ENCODE measurements around the gene TJAP1.

Gene TJAP1, protein sequence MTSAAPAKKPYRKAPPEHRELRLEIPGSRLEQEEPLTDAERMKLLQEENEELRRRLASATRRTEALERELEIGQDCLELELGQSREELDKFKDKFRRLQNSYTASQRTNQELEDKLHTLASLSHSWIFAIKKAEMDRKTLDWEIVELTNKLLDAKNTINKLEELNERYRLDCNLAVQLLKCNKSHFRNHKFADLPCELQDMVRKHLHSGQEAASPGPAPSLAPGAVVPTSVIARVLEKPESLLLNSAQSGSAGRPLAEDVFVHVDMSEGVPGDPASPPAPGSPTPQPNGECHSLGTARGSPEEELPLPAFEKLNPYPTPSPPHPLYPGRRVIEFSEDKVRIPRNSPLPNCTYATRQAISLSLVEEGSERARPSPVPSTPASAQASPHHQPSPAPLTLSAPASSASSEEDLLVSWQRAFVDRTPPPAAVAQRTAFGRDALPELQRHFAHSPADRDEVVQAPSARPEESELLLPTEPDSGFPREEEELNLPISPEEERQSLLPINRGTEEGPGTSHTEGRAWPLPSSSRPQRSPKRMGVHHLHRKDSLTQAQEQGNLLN

DNA sequence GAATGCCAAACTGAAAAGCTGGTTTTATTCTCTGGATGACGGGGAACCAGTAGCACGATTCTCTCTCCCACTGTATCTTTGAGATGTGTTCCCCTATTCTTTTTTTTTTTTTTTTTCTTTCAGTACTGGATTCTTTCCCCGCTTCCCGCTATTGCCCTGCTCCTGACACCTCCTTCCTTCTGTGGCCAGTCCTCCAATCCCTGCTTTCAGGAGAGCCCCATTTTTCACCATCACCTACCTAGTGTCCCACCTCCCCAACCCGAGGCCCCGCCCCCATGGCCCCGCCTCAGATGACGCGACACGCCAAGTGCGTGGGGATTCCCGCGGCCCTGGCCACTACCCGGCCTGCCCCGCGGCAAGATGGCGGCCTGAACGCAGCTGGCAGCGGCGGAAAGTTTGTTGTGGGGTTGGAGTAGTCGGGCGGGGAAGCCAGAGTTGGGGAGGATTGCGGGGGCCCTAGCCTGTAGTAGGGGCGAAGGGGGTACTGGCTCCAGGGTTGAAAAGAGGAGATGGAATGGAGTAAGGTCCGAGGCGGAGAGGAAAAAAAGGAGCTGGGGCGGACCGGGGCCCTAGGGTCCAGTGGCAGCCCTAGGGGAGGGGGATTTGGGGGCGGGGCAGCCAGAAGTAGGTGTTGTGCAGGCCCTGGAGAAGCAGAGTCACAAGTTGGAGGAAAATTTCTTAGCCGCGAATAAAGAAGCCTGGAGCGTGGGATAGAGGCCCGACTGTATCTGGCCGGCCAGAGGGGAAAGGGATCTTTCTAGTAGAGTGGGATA, at the start of gene TJAP1:
TSS of gene TJAP1 (plus strand) at position 336 of the 773 bp plus-strand sequence. CDS start 21,432 bp downstream, outside the sequence.
- DNase-seq (ENCODE audit: low spot score) = peak; percentile 86

DNA sequence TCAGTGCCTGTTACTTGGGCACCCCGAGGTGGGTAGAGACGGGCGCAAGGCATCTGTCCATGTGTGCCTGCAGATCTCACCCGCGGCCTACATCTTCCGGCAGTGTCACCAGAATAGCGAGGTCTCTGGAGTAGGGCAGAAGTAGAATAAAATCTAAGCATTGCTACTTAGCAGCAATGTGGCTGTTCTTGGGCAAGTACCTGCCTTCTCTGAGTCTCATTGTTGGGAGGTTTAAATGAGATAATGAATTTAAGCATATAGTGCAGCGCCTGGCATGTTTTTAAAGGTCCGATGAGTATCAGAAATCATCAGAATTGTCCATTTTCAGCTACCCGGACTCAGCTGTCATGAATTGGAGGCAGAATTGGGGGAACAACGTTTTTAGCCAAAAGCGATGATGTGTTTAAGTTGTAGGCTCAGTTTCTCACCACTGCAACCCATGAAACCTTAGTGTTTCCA, 49.2 kb upstream of the TJAP1 start:
- no peak for DNase-seq (ENCODE audit: low spot score)

DNA sequence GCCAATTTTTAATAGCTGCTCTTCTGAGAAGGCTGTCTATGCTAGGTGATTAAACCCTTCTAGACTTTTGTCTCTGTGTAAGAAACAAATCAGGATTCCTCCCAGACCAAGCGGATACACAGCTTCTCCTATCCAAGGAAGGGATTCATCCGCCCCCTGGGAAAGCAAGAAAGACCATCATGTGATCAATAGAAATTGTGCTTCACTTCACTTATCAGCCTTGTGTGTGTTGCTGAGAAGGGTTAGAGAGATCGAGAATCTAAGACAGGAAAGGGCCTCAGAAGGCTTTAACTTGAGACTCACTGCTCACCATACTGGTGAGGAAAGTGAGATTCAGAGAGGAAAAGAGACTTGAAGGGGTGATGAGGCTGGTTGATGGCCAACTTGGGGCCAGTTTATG, 48.5 kb upstream of the TJAP1 start:
- no peak for DNase-seq (ENCODE audit: low spot score)

DNA sequence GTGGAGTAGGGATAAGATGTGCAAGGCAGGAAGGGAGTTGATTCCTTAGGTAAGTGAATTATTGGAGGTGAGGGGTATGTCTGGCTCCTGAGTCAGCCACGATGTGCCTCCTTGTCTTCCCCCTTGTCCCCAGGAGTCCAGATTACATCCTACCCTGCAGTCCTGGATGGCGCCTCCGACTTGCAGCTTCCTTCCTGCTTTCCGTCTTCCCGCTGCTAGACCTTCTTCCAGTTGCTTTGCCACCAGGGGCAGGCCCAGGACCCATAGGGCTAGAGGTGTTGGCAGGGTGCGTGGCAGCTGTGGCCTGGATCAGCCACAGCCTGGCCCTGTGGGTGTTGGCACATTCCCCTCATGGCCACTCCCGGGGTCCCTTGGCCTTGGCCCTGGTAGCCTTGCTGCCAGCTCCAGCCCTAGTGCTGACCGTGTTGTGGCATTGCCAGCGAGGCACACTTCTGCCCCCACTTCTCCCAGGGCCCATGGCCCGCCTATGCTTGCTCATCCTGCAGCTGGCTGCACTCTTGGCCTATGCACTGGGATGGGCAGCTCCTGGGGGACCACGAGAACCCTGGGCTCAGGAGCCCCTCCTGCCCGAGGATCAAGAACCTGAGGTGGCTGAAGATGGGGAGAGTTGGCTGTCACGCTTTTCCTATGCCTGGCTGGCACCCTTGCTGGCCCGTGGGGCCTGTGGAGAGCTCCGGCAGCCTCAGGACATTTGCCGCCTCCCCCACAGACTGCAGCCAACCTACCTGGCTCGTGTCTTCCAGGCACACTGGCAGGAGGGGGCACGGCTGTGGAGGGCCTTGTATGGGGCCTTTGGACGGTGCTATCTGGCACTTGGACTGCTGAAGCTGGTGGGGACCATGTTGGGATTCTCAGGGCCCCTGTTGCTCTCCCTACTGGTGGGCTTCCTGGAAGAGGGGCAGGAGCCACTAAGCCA, 45.1 kb upstream of the TJAP1 start:
- no peak for DNase-seq (ENCODE audit: low spot score)

DNA sequence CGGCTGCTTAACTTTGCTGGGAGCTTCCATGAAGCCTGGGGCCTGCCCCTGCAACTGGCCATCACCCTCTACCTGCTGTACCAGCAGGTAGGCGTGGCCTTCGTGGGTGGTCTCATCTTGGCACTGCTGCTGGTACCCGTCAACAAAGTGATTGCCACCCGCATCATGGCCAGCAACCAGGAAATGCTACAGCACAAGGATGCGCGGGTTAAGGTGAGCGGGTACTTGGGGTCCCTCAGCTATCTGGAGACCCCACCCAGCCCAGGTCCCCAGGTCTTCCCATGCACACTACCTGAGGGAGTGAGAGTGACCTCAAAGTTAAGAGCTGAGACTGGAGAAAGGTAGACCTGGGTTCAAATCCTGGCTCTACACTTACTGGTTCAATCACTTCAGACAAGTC, 44.2 kb upstream of the TJAP1 start:
- DNase-seq (ENCODE audit: low spot score) = no peak

DNA sequence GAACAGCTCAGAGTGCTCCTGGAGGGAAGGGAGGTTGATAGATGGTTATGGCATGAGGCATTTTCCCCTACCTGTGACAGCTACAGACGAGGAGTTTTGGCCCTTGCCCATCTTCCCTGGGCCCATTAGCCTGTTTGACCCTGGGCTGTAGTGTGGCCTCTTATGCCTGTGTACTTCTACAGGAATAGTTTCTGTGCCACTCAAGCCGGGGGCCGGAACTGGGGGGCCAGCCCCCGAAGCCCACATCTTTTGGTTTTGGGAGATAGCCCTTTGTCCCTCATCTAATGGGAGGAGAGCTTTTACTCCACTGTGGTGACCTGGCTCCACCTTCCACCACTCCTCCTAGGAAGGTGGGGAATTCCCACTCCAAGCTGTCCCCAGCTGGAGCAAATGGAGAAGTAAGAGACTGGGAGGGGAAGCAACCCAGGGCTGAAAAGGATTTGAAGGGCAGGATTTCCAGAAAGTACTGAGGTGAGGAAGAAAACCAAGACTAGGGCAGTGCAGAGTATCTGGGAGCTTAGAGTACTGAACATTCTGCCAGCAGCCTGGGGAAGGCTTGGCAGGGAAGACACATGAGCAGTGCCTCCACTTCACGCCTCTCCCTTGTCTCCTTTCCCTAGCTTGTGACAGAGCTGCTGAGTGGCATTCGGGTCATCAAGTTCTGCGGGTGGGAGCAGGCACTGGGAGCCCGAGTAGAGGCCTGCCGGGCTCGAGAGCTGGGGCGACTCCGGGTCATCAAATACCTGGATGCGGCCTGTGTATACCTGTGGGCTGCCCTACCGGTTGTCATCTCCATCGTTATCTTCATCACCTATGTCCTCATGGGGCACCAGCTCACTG, 43.1 kb upstream of the TJAP1 start:
- peak; percentile 33 for DNase-seq (ENCODE audit: low spot score)

DNA sequence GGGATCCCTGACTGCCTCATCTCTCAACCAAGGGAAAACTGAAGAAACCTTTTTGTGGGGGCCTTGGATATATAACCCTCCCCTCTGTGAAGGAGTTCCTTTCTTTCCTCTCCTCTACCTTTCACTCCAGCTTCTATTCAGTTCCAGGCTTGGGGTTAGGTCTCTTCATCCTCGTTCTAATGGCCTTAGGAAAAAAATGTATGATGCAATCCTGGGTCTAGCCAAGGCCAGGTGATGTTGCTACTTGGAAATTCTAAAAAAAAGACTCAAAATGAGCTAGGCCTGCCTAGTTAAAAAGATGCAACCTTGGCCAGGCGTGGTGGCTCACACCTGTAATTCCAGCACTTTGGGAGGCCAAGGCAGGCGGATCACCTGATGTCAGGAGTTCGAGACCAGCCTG, 42.4 kb upstream of the TJAP1 start:
- DNase-seq (ENCODE audit: low spot score) = no peak

DNA sequence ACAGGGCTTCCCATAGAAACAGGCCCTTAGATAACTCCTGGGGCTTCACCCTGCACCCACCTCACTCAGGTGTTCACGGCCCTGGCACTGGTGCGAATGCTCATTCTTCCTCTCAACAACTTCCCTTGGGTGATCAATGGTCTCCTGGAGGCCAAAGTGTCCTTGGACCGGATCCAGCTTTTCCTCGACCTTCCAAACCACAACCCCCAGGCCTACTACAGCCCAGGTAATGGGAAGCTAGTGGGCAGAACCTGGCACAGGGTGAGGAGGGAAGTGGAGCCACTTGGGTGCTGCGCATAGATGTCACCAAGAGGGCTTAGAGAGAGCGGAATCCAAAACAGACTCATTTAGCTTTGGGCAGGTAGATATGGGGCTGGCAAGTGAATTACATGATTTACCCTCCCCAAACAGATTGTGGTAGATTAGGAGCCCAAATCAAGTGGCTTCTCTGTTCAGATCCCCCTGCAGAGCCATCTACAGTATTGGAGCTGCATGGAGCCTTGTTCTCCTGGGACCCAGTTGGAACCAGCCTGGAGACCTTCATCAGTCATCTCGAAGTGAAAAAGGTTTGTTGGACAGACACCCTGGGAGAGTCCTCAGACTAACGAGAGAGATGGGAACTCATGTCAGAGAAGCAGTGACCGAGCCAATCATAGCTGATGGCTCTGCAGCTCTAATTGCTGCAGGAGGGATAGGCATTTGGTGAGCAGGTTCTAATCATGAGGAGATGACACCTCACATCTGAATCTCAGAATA, 41.5 kb upstream of the TJAP1 start:
- DNase-seq (ENCODE audit: low spot score) = no peak

DNA sequence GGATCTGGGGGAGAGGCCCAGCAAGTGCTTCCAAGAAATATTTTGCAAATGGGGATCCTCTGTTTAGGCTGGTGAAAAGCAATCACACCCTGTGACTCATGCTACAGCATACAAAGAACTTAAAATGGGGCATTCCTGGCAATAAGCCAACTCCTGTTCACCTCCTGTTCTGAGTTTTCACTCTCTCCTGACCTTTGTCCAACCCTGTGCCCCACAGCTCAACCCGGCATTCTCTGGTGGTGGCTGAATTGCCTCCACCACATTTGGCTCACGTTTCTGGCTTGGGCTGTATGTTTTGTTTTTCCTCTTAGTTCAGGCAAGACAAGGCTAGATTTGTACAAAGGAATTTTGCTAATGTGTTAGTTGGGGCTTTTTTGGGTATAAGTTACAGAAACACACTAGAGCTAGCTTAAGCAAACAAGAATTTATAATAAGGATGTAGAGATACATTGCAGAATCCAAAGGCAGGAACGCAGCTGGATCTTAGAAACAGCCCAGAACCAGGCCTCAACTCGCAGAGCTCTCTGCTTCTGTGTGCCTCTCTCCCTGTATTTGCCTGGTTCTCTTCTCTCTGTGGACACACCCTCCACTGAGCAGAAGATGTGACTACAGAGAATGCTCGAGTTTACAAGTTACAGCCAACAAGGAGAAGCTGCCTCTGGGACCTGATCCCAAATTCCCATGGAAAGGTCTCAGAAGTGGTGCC, 40.6 kb upstream of the TJAP1 start:
- DNase-seq (ENCODE audit: low spot score) = peak; percentile 83

DNA sequence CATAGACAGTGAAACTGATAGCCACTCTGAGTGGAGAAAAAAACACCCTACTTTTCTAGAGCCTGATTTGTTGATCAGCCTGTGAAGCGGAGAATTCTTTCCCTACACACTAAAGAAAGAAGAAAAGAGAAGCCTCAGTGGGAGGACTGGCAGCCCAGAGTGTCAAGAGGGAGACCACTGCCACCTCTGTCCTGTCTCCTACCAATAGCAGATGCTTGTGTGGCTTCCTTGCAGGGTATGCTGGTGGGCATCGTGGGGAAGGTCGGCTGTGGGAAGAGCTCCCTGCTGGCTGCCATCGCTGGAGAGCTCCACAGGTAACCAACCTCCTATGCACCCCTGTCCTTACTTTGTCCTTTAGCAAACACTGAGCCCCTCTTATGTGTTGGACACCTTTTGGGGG, 39.7 kb upstream of the TJAP1 start:
- DNase-seq (ENCODE audit: low spot score) = no peak

DNA sequence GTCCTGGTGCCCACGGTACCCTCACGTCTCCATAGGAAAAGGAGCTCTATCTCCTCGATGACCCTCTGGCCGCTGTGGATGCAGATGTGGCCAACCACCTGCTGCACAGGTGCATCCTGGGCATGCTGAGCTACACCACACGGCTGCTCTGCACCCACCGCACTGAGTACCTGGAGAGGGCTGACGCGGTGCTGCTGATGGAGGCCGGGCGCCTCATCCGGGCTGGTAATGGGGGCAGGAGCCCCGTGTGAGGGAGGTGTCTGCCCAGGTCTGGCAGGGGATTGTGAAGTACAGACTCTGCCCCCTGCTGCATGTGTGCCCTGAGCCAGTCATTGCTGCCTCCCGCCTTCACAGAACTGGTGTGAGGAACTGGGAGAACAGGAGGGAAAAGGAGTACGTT, 34.4 kb upstream of the TJAP1 start:
- DNase-seq (ENCODE audit: low spot score) = no peak

DNA sequence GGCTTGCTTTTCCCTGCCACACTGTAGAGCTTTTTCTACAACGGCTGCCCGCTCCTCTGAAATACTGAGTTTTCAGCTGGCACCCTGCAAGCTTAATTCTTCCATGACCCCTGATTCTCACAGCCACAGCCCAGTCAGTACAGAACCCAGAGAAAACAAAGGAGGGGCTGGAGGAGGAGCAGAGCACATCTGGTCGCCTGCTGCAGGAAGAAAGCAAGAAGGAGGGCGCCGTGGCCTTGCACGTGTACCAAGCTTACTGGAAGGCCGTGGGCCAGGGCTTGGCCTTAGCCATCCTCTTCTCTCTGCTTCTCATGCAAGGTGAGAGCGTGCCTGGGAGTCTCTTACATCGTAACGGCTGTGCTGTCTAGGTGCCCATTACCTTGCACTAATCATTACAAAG, 33.3 kb upstream of the TJAP1 start:
- no peak for DNase-seq (ENCODE audit: low spot score)

DNA sequence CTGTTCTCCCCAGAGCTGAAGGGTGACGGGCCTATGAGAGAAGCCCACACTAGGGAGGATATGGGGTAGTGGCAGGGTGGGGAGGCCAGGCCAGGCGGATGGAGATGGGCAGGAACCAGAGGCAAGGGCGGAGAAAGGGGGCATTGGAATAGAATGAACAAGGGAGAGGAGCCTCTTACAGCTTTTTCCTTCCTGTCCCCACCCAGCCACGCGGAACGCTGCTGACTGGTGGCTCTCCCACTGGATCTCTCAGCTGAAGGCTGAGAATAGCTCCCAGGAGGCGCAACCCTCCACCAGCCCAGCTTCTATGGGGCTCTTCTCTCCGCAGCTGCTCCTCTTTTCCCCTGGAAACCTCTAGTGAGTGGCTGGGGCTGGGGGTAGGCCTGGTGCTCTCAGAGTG, 32.8 kb upstream of the TJAP1 start:
- no peak for DNase-seq (ENCODE audit: low spot score)

DNA sequence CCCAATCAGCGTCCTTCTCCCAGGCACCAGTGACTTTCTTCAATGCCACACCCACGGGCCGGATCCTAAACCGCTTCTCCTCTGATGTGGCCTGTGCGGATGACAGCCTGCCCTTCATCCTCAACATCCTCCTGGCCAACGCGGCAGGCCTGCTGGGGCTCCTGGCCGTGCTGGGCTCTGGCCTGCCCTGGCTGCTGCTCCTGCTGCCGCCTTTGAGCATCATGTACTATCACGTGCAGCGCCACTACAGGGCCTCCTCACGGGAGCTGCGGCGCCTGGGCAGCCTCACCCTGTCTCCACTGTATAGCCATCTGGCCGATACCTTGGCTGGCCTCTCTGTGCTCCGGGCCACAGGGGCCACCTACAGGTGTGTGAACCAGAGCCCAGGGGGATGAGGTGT, 31.8 kb upstream of the TJAP1 start:
- DNase-seq (ENCODE audit: low spot score) = no peak

DNA sequence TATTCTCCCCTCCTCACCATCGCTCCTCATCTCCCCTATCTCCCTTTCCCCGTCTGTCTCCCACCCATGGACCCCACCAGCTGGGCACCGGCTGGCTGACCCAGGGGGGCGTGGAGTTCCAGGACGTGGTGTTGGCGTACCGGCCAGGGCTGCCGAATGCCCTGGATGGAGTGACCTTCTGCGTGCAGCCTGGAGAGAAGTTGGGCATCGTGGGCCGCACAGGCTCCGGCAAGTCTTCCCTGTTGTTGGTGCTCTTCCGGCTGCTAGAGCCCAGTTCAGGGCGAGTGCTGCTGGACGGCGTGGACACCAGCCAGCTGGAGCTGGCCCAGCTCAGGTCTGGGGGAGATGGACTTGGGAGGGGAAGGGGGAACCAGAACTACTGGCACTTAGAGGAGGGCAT, 29.8 kb upstream of the TJAP1 start:
- DNase-seq (ENCODE audit: low spot score) = no peak

DNA sequence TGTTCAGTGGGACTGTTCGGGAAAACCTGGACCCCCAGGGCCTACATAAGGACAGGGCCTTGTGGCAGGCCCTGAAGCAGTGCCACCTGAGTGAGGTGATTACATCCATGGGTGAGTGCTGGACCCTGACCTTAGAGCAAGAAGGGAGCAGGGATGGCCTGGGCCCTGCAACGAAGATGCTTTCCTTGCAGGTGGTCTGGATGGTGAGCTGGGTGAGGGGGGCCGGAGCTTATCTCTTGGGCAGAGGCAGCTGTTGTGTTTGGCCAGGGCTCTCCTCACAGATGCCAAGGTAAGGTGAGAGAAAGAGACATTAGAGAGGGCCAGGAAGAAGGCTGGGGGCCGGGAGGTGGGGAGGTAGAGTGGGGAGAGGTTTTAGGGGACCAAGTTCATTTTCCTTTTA, 28.5 kb upstream of the TJAP1 start:
- DNase-seq (ENCODE audit: low spot score) = no peak

DNA sequence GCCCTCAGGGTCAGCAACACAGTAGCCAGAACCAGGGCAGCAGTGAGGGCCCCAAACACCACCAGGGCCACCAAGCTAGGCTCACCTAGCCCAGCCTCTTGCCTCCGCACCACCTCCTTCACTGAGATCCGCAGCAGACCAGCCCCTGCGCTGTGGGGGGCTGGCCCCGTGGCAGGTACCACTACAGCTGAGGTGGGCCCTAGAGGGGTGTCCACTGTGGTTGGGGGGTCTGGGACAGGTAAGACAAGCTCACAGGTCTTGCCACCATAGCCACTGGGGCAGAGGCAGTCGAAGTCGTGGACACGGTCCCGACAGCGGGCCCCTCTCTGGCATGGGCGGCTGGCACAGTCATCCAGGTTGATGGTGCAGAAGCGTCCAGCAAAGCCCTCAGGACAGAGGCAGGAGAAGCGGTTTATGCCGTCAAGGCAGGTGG, 26.7 kb upstream of the TJAP1 start:
- DNase-seq (ENCODE audit: low spot score) = no peak

DNA sequence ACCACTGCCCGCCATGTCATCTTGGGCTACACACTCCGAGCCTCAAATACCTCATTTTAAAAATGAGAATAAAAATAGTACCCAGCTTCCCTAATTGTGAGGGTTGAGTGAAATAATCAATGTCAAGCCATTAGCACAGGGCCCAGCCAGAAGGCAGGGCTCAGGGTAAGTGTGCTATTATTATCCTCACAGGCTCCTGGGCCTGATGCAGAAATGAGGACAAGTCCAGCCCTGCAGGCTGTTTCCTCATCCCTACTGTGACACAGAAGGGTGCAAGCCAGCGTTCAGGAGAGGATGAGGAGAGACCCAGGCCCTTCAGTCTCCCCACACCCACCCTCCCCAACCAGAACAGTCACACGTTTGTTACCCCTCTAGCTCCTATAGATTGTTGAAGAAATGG, 26.0 kb upstream of the TJAP1 start:
- DNase-seq (ENCODE audit: low spot score) = no peak

DNA sequence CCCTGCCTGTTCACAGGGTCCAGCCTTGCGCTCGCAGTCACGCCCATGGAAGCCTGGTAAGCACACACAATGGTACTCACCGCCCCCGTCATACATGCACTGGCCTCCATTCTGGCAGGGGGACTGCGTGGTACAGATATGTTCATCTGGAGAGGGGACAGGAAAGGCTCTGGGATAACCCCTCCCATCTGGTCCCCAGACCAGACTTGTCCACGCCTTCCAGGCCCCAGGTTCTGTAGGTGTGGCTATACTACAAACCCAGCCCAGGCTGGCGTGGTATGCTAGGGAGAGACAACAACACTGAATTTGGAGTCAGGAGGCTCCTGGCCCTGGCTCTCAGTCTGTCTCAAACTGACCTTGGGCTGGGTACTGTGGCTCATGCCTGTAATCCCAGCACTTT, 25.4 kb upstream of the TJAP1 start:
- no peak for DNase-seq (ENCODE audit: low spot score)

DNA sequence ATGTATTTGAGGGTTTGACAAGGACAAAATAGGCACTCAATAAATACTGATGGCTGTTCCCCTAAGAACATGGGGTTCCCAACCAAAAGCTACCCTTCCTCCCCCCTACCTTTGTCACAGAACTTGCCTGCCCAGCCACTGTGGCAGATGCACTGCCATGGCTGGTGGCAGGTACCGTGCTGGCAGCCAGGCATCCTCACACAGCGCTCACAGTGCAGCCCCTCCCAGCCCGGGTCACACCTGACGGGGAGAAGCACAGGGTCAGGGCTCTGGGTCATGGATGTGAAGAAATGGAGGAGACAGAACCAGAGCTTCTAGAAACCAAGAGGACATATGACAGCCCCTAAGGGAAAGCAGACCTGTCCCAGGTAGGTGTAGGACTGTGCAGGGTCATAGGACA, 24.5 kb upstream of the TJAP1 start:
- no peak for DNase-seq (ENCODE audit: low spot score)

All from kidney tubule cell (primary cell).